ENCODE results near the gene DNHD1.

GRCh38 chr11:6504166-6504565, 7.1 kb downstream of the DNHD1 start:
- TF ChIP-seq CTCF (IDR thresholded peaks at IDR 0.05) = no peak
- no peak for TF ChIP-seq POLR2AphosphoS5 (IDR thresholded peaks at IDR 0.05)
- no peak for TF ChIP-seq POLR2A (IDR thresholded peaks at IDR 0.05)
